ENCODE measurements around the gene FUT3.

- TF ChIP-seq SIN3A (IDR thresholded peaks at IDR 0.05; ENCODE audit: low read depth), result no peak
- no peak for TF ChIP-seq REST (IDR thresholded peaks at IDR 0.05; ENCODE audit: low read depth)
Observed at GRCh38 chr19:5828661-5829566, 22.3 kb downstream of the FUT3 start.

Data from HCT116 (cell line).